Measurements from ENCODE around the gene RAD51B.

RAD51B gene

DNA sequence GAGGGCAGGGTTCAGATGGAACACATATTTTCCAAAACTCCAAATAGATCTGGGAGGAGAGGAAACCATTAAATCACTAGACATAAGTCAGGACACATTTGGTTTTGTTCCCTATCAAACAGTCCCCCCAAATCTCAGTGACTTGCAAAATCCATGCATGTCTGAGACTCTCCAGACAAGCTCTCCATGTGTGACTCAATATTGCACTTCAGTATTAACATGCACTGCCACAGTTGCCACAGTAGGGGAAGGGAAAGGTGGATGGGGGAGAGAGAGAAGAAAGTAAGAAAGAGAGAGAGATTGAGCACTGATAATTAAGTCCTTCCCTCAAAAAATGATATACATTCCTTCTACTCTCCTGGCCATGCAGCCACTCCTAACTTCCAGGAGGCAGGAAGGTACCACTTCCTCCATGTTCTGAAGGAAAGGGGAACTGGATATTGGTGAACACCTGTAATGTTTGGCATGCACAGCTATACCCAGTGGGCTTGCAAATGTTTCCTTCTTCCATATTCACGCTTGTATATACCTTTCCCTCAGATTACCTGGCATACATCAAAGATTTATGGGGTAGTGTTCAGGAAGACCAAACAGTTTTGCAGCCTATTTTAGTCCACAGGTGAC, 663.3 kb downstream of the RAD51B start:
- no peak for TF ChIP-seq ZFX (IDR thresholded peaks at IDR 0.05)
- no peak overlapping the region for H3K27ac ChIP-seq

DNA sequence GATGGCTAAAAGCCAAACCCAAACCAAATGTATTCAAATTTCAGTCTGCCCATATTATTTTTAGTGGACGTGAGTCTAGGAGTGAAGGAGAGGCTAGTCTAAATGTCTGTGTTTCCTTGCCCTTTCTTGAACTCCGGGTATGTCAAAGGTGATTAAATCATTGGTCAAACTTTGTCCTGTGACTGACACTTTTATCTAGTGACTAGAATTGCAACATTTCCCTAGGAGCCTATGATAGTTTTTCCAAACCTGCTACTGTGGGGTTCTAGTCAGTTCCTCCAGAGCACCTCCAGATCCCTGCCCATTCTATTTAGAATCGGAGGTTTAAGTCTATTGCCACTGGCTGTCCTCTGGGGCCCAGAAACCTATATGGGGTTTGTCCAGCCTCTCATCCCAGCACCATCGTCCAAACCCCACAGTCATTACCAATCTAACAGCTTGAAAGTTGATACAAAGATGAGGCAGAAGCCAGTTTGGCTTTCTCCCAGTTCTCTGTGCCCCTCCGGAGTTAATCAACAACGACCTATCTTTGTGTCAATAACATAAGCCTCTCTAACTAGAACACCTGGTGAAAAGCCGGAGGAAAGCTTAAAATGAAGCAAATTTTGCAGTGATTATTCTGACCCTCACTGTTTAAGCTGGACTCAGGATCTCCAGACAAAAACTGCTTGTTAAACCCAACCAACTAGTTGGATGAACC, 666.6 kb downstream of the RAD51B start:
- no peak overlapping the region for H3K27ac ChIP-seq
- no peak for TF ChIP-seq ZFX (IDR thresholded peaks at IDR 0.05)
- TF ChIP-seq CTCF (conservative IDR thresholded peaks at IDR 0.05), result no peak

DNA sequence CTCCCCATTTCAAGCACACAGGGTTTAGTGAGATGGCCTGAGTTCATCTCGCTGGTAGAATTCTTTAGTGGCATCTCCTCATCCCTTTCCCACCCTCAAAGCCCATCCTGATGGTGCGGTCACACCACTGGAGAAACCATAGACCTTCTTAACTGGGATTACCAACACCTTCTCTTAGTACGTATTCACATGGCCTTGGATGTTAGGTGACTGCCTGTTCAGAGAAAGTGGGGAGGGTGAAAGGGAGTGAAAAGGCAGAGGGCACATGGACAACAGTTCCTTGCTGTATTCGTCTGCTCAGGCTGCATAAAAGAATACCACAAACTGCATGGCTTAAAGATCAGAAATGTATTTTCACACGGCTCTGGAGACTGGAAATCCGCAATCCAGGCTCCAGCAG, 667.2 kb downstream of the RAD51B start:
- TF ChIP-seq ZFX (IDR thresholded peaks at IDR 0.05), result no peak
- TF ChIP-seq CTCF (conservative IDR thresholded peaks at IDR 0.05), result no peak
- no peak overlapping the region for H3K27ac ChIP-seq

DNA sequence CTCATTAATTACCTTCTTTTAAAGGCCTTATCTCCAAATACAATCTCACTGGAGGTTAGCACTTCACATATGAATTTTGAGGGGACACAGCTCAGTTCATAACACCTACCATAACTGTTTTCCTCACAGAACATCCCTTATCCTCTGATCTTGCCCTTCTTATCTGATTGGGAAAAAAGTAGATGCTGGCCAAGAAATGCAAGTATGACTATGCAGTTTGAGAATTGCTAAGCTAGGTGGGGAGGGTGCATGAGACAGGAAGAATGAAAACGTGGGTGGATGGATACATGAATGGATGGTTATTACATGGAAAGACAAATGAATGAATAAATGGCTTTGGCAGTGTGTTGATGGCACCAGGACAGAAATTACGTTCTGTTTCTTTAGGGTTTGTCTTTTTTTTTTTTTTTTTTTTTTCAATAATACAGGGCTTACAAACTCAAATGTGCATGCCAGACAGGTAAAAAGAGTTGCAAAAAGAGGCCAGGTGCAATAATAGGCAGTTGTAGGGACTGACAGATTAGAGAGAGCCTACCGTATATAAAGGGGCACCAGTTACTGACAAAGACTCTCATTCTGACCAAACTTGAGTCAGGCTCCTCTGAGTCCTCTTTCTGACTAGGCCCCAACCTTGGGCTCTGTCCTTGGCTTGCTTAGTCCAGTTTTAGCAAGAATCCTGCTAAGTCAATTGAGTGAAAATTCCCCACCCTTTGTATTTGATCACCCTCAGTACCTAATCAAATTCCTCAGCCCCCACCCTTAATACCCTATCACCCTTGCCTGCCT, 668.4 kb downstream of the RAD51B start:
- TF ChIP-seq ZFX (IDR thresholded peaks at IDR 0.05), result no peak
- no peak for TF ChIP-seq CTCF (conservative IDR thresholded peaks at IDR 0.05)
- H3K27ac ChIP-seq, result no peak overlapping the region

DNA sequence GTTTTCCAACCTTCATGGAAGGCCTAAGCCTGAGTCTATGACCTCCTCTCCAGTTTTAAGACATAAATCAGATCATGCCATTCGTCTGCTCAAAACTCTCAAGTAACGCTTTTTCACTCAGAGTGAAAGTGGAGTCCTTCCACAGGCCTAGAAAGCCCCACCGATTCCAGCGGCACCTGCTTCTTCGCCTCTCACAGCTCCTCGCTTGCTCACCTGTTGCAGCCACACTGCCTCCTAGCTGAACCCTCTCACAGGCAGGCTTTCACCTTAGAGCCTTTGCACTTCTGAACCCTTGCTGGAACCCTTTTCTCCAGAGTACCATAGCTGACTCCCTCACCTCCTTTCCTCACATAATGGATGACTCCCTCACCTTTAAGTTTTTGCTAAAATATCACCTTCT, 672.2 kb downstream of the RAD51B start:
- H3K27ac ChIP-seq, result no peak overlapping the region
- TF ChIP-seq CTCF (conservative IDR thresholded peaks at IDR 0.05) (no peak), ZFX (IDR thresholded peaks at IDR 0.05) (no peak)

DNA sequence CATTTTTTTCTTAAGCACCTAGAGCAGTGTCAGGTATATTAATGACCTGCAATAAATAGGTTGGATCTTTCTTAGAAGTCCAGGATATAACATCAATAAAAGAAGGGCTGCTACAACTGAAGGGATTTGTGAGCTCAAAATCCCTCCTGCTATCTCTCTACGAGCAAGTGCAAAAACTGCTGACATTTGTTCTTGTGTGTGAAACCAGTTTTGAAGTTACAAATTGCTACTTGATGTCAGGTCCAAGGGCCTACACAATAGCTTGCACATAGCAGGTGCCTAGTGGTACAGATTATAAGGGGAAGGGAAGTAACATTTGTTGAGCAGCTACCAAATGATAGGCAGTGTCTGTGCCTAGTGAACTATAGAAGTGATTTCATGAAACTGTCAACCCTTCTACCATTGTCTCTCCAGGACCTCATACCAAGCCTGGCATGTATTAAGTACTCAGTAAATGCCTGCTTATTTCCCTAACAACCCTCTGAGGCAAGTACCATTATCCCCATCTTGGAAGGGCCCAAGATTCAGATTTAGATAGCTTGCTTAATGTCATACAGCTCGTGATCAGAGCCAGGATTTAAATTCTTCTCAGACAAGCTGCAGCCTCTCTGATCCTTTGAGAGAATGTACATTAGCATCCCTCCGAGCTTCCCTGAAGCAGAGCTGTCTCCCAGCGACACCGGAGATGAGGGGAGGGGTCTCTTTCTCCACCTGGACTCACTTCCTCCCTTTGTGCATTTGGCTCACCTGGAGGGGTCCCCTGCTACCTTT, 673.0 kb downstream of the RAD51B start:
- no peak overlapping the region for H3K27ac ChIP-seq
- no peak for TF ChIP-seq ZFX (IDR thresholded peaks at IDR 0.05)
- no peak for TF ChIP-seq CTCF (conservative IDR thresholded peaks at IDR 0.05)

DNA sequence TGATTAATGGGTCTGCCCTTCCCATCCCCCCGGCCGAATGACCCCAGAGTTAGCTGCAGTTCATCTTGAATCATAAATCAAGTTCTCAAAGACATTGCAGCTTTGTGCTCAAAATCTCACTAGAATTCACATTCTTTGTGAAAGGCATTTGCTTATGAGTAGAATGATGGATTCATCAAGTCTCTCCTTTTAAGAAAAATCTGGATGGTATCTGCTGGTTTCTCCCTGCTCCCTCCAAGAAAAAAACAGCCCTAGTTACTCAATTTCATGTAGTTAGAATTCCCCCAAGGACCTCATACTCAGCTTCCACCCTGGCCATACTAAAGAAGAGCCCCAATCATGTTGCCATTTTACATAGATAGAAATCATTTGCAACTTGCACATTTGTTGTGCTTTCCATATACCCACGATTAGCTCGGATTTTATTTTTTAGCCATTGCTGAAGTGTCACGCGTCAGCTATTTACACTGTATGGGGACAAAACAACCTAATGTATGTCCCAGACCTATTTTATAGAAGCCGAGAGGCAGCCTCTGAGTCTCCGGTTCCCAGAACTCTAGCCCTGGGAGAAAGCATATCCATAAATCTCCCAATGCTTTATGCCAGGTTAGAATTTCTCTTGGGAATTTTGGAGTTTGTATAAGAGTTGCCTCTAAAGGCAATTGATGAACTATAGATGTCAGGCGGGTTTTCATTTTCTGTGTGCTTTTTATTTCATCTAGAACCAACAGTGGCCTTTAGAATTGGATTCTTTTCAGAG, 673.8 kb downstream of the RAD51B start:
- H3K27ac ChIP-seq, result no peak overlapping the region
- TF ChIP-seq CTCF (conservative IDR thresholded peaks at IDR 0.05) (no peak), ZFX (IDR thresholded peaks at IDR 0.05) (no peak)

Measured in C4-2B (cell line).